ENCODE results near the gene RANBP3.

Gene RANBP3

DNA sequence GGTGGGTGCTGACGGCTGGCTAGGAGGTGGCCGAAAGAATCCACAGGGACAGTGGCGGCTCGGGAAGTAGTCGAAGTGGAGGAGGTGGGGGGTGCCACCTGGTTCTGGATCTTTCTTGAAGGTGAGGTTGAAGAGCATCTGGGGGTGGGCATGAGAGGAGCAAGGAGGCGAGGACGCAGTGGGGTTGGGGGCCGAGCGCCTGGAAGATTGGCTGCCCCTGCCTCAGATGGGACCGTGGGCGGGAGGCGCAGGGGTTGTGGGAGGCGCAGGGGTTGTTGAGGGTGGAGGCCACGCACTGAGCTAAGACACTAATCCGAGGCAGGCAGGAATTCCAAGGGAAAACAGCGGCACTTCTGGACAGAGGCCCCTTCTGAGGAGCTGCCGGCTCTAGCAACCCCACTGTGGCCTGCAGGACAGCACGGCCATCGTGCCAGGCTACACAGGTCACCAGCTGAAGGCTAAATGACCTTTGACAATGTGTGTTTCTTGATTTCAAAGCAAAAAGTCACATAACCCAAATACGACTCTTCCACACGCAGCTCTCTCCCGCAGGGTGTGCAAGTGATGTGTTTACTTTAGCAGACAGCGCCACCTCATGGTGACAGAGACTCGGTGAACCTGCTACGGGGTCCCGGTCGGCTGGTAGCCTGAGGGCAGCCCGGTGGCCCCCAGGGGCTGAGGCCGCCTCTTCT is 44.1 kb upstream of the RANBP3 start:
- no peak overlapping the region for H3K27ac ChIP-seq
- TF ChIP-seq ZFX (IDR thresholded peaks at IDR 0.05; ENCODE audit: borderline replicate concordance): no peak
- TF ChIP-seq, protein P1, sequence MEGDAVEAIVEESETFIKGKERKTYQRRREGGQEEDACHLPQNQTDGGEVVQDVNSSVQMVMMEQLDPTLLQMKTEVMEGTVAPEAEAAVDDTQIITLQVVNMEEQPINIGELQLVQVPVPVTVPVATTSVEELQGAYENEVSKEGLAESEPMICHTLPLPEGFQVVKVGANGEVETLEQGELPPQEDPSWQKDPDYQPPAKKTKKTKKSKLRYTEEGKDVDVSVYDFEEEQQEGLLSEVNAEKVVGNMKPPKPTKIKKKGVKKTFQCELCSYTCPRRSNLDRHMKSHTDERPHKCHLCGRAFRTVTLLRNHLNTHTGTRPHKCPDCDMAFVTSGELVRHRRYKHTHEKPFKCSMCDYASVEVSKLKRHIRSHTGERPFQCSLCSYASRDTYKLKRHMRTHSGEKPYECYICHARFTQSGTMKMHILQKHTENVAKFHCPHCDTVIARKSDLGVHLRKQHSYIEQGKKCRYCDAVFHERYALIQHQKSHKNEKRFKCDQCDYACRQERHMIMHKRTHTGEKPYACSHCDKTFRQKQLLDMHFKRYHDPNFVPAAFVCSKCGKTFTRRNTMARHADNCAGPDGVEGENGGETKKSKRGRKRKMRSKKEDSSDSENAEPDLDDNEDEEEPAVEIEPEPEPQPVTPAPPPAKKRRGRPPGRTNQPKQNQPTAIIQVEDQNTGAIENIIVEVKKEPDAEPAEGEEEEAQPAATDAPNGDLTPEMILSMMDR (IDR thresholded peaks at IDR 0.05): peak; percentile 81

DNA sequence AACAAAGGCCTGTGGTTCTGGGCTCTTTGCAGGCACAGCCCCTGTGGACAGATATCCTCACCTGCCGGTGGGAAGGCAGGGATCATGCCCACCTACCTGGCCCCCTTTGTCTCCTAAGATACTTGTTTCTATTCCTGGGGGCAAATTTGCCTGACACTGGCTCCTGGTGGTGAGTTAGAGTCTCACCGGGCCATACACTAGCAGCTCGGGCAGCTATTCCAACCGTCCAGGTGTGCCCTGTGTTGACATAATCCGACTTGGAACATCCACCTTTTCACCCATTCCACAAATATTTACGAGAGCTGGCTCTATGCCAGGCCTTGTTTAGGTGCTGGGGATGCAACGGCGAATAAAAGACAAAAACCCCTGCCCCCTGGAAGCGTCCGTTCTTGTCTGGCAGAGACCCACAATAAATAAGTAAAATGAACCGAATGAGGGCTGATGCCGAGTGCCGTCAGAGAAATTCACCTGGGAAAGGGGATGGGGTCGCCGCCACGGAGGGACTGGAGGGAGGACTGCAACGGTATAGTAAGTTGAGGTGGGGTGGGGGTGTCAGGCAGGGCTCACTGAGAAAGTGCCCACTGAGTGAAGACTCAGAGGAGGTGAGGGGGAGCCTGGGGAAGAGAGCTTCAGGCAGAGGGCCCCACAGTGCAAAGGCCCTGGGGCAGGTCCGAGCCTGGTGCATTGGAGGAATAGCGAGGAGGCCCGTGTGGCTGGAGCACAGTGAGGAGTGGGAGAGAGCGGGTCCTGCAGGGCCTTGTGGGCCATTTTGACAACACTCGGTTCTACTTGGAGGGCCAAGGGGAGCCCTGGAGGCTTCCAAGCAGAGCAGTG is 43.2 kb upstream of the RANBP3 start:
- peak overlapping the region; percentile 41; the same call in 1 of the 2 replicates for H3K27ac ChIP-seq
- TF ChIP-seq, protein P1 (IDR thresholded peaks at IDR 0.05): peak; percentile 40
- no peak for TF ChIP-seq ZFX (IDR thresholded peaks at IDR 0.05; ENCODE audit: borderline replicate concordance)

DNA sequence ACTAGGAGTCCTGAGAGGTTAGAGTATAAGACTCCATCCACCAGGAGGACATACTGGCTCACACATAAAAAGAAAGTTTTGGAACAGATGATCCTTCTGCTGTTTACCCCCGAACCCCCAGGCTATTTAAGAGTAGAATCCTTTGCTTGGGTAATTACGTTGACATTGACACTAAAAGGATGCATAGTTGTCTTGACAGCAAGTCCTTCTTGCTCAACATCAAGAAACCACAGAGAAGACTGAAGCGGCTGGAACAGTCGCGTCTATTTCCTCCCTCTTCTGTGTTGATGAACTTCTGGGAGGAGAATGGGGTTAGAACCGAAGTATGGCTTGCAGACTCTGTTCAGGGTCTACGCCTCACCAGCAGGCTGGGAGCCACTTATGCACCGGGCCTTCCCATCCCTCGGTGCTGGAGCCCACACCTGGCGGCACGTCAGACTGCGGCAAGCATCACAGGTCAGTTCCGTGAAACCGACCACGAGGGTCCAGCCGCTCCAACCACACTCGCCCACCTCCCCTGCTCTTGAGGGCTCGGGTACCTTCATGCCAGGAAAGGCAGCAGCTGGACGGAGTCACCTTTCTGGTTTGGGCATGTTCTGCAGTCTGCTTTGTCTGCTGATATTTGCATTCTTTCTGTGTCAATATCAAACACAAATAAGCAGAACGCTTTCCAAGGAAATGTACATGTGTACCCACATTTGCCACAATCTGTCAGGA is 42.4 kb upstream of the RANBP3 start:
- no peak for TF ChIP-seq ZFX (IDR thresholded peaks at IDR 0.05; ENCODE audit: borderline replicate concordance)
- TF ChIP-seq, protein P1 (IDR thresholded peaks at IDR 0.05): no peak

DNA sequence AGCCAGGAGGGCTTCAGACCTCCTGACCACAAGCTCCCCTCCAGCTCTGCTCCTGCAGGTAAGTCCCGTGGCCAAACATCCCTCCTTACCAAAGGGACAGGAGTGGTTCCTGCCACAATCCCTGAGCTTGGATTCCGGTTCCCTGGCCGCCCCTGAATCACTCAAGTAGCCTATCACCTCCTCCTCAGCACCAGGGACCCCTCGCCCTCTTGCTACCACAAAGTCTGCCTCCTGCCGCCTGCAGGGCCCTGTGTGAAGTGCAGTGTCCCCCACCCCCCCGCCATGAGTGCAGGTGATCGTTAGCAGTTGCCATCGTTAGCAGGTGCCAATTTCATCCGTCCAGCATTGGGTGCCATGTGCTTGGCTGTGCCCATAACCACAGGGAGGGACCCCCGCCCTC is 40.8 kb upstream of the RANBP3 start:
- TF ChIP-seq, protein P1 (IDR thresholded peaks at IDR 0.05): no peak
- TF ChIP-seq ZFX (IDR thresholded peaks at IDR 0.05; ENCODE audit: borderline replicate concordance): no peak
- H3K27ac ChIP-seq: no peak overlapping the region

More for the DNA sequence above, 42.4 kb upstream of the RANBP3 start:
- H3K27ac ChIP-seq: peak overlapping the region; percentile 41; the same call in 1 of the 2 replicates

DNA sequence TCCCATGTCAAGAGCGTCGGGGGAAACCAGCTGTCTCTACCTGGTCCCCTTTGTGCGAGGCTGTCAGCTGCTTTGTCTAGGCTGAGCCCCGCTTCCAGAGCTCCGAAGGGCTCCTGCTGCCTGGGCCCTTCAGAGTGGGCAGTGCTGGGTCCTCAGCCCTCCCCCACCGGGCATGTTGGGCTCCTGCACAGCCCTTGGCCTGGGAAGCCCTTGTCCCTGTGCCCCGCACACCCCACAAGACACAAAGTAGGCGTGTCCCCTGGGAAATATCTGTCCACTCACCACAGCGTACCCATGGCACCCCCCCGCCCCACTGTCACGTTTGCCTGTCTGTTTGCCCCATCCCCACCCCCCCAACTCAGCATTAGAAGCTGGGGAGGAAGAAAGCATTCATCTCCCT is 39.6 kb upstream of the RANBP3 start:
- no peak overlapping the region for H3K27ac ChIP-seq
- TF ChIP-seq ZFX (IDR thresholded peaks at IDR 0.05; ENCODE audit: borderline replicate concordance): no peak

DNA sequence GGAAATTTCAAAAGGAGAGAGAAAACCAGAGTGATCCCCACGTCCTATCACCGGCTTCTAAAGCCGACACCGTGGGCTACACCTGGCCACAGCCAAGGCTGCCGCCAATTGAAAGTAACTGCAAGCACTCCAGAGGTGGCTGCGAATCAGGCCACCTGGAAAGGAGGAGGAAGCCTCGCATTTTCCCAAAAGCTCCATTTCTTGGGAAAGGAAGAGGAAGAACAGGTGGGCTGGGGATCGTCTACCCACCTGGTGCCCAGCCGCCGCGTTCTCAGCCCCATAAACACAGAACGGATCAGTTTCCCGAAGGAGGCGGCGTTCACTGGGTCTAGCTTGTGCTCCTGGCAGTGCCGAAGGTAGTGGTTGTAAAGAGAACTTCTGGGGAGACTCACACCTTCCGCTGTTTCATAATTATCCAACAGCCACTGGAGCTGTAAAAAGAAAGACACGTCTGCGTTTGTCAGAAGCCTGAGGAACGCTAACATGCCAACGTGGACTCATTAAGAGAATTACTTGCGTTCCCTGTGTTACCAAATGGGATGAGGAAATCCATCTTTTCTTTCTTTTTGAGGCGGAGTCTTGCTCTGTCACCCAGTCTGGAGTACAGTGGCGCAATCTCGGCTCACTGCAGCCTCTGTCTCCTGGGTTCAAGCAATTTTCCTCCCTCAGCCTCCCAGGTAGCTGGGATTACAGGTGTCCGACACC is 38.1 kb upstream of the RANBP3 start:
- H3K27ac ChIP-seq: no peak overlapping the region
- TF ChIP-seq, protein P1 (IDR thresholded peaks at IDR 0.05): no peak
- no peak for TF ChIP-seq ZFX (IDR thresholded peaks at IDR 0.05; ENCODE audit: borderline replicate concordance)

DNA sequence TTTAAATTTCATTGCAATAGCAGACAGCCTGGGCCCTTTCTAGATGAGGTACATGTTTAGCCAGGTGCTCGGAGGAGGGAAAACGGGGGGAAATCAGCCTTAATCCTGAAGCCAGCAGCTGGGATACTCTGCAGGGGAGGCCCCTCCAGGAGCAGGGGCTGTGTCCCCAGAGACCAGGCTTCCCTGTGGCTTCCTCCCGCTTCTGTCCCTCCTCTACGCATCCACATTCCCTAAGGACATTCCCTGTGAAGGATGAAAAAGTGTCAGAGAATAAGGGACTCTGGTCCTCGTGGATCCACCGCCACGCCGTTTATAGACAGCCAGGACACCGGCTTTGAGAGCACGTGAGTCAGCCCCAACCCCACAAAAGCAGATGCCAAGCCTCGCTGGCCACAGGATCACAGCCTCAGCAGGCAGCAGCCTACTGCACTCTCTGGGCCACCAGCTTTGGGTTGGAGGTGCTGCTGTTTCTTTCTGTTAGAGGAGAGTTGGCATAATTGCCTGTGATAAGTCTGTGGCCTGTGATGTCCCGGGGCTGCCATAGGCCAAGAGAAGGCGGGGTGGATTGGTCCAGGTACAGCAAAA is 36.7 kb upstream of the RANBP3 start:
- no peak for TF ChIP-seq ZFX (IDR thresholded peaks at IDR 0.05; ENCODE audit: borderline replicate concordance)
- TF ChIP-seq, protein P1 (IDR thresholded peaks at IDR 0.05): no peak
- no peak overlapping the region for H3K27ac ChIP-seq
